Trophoblast cell (in vitro differentiated cells and primary cell): ENCODE results near the gene JAZF1.
"Not testable (repeated sequence)": the region's sequence is repeated elsewhere in the genome, so short reads cannot be mapped to it uniquely, and the experiment has no call there.

Experiments
- DNase-seq, 2 donors: peaks; one replicate each; pipeline ENCODE4 v3.0.0-alpha.2; 2016
- H2AFZ ChIP-seq: 2 replicates; pipeline ENCODE4 v1.6.1; 2013; ENCODE audit warnings: low read length, moderate library complexity, mild to moderate bottlenecking; ENCODE audit not compliant: insufficient read depth, poor library complexity
- H2AK5ac ChIP-seq: 2 replicates; pipeline ENCODE4 v1.6.1; 2013; ENCODE audit warnings: mild to moderate bottlenecking, low read length
- H2BK120ac ChIP-seq: 2 replicates; pipeline ENCODE4 v1.6.1; 2013; ENCODE audit warnings: low read length, mild to moderate bottlenecking, moderate library complexity; ENCODE audit not compliant: insufficient read depth, poor library complexity
- H2BK12ac ChIP-seq: 2 replicates; pipeline ENCODE4 v1.6.1; 2013; ENCODE audit warnings: mild to moderate bottlenecking, low read length, moderate library complexity
- H2BK5ac ChIP-seq: 2 replicates; pipeline ENCODE4 v1.6.1; 2013; ENCODE audit warnings: low read length, low read depth, moderate library complexity, mild to moderate bottlenecking; ENCODE audit not compliant: poor library complexity
- H3K14ac ChIP-seq: 2 replicates; pipeline ENCODE4 v1.6.1; 2013; ENCODE audit warnings: mild to moderate bottlenecking, low read length
- H3K18ac ChIP-seq: 2 replicates; pipeline ENCODE4 v1.6.1; 2013; ENCODE audit warnings: mild to moderate bottlenecking, low read length
- H3K23ac ChIP-seq: 2 replicates; pipeline ENCODE4 v1.6.1; 2013; ENCODE audit warnings: low read length
- H3K27ac ChIP-seq: 2 replicates; pipeline ENCODE4 v1.5.1; 2013; ENCODE audit warnings: low read depth, mild to moderate bottlenecking, inconsistent platforms, low read length, moderate library complexity
- H3K27me3 ChIP-seq: 2 replicates; pipeline ENCODE4 v1.6.1; 2013; ENCODE audit warnings: inconsistent platforms, mild to moderate bottlenecking, low read length, moderate library complexity; ENCODE audit not compliant: insufficient read depth
- H3K36me3 ChIP-seq, 2 experiments: 1 replicate in 1 of 2; 2 replicates in 1 of 2; pipeline ENCODE4 v1.6.1; 2013; ENCODE audit warnings: low read length in 2 of 2, mild to moderate bottlenecking in 2 of 2, moderate library complexity in 1 of 2; ENCODE audit not compliant: insufficient read depth in 2 of 2, control insufficient read depth in 1 of 2
- H3K4ac ChIP-seq: 2 replicates; pipeline ENCODE4 v1.6.1; 2013; ENCODE audit warnings: low read depth, mild to moderate bottlenecking, low read length, moderate library complexity
- H3K4me1 ChIP-seq, 2 experiments: 1 replicate in 1 of 2; 2 replicates in 1 of 2; pipeline ENCODE4 v1.6.1; 2013; ENCODE audit warnings: low read length in 2 of 2, mild to moderate bottlenecking in 2 of 2, moderate library complexity in 1 of 2; ENCODE audit not compliant: insufficient read depth in 2 of 2, control insufficient read depth in 1 of 2
- H3K4me2 ChIP-seq: 2 replicates; pipeline ENCODE4 v1.6.1; 2013; ENCODE audit warnings: inconsistent platforms, mild to moderate bottlenecking, low read length, moderate library complexity
- H3K4me3 ChIP-seq: 2 replicates; pipeline ENCODE4 v1.5.1; 2013; ENCODE audit warnings: mild to moderate bottlenecking, low read depth, low read length, inconsistent platforms
- H3K79me1 ChIP-seq: one replicate; pipeline ENCODE4 v1.6.1; 2013; ENCODE audit warnings: low read length
- H3K79me2 ChIP-seq: 2 replicates; pipeline ENCODE4 v1.6.1; 2013; ENCODE audit warnings: low read length, mild to moderate bottlenecking; ENCODE audit not compliant: control insufficient read depth, insufficient read depth, poor library complexity
- H3K9ac ChIP-seq: 2 replicates; pipeline ENCODE4 v1.6.1; 2013; ENCODE audit warnings: mild to moderate bottlenecking, low read length
- H3K9me3 ChIP-seq: 2 replicates; pipeline ENCODE4 v1.6.1; 2013; ENCODE audit warnings: low read depth, mild to moderate bottlenecking, control low read depth, inconsistent platforms, low read length; ENCODE audit not compliant: insufficient read depth
- H4K12ac ChIP-seq: 2 replicates; pipeline ENCODE4 v1.6.1; 2013; ENCODE audit warnings: low read depth, mild to moderate bottlenecking, low read length, moderate library complexity
- H4K8ac ChIP-seq: 2 replicates; pipeline ENCODE4 v1.6.1; 2013; ENCODE audit warnings: low read depth, mild to moderate bottlenecking, low read length, moderate library complexity
- H4K91ac ChIP-seq: one replicate; pipeline ENCODE4 v1.6.1; 2013; ENCODE audit warnings: low read depth, mild to moderate bottlenecking, low read length, moderate library complexity
- WGBS: extraction: QIAGEN DNeasy Blood & Tissue Kit; methylation state at CpG from one replicate; pipeline ENCODE4 v1.1.7; 2013; ENCODE audit warnings: missing lambda C conversion rate; ENCODE audit not compliant: insufficient read length, insufficient coverage; ENCODE audit errors: extremely low coverage; 5-methylcytosine and 5-hydroxymethylcytosine counted together

JAZF1 gene

DNA sequence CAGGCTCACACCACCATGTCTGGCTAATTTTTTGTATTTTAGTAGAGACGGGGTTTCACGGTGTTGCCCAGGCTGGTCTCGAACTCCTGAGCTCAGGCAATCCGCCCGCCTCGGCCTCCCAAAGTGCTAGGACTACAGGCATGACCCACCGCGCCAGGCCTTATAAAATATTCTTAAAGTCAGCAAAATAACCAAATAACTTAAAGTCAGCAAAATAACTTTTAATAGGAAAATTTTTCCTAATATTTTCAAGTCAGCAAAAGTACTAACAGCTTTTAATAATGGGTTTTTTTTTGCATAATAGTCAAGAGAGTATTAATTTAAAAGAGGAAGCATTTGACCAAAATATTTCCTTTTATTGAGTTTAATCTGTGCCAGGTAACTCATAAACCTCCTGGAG is 258.2 kb downstream of the JAZF1 start:
- not testable (repeated sequence) for H3K4me1 ChIP-seq, H2AK5ac ChIP-seq, H3K4me3 ChIP-seq, H2BK12ac ChIP-seq, H3K9ac ChIP-seq, H4K12ac ChIP-seq, H3K23ac ChIP-seq, H3K79me2 ChIP-seq, H2AFZ ChIP-seq, H4K8ac ChIP-seq, DNase-seq, H3K36me3 ChIP-seq, H3K27ac ChIP-seq, H3K27me3 ChIP-seq, H3K9me3 ChIP-seq, H3K14ac ChIP-seq, H3K4ac ChIP-seq, H2BK5ac ChIP-seq, H3K4me2 ChIP-seq, H4K91ac ChIP-seq, H3K18ac ChIP-seq, H2BK120ac ChIP-seq, H3K79me1 ChIP-seq
- WGBS = no CpG with 5 or more reads among the region's 8 CpGs

DNA sequence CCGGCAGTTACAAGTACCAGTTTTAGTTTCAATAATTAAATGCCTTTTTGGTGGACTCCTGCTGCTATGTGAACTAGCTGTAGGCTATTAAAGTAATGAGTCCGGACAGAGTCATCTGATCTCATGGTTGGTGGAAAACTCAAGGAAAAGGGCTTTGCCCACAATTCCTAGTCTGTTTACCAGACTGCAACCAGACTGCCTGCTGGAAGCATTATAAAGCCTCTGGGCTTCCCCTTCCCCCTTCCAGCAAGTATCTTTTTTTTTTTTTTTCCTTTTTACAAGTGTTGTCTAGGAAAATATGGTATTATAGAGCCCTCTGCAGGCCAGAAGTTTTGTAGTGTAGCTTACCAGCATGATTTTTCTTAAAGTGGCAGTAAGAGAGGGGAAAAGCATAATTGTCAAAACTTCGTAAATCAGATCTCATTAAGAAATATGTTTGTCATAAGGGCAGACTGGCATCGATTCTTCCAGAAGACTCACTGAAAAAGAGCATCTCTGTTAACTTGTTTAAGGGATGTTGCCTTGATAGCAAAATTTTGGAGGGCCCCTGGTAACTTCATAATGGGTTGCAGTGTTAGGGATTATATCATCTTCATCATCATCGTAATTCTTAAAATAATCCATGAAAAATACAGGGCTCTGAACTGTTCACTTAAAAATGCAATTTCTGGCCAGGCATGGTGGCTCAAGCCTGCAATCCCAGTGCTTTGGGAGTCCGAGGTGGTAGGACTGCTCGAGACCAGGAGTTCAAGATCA is 259.3 kb downstream of the JAZF1 start:
- Histone ChIP-seq H4K91ac (no peak overlapping the region), H3K9ac (no peak overlapping the region), H3K14ac (no peak overlapping the region), H3K27ac (no peak overlapping the region), H3K36me3 (no peaks in the 10 kb centered on the region), H4K8ac (no peak overlapping the region), H3K9me3 (peaks cover 2% of the 10 kb centered on the region), H2BK120ac (no peak overlapping the region), H3K4me3 (no peak overlapping the region), H3K79me2 (no peaks in the 10 kb centered on the region), H3K18ac (no peak overlapping the region), H3K79me1 (no peaks in the 10 kb centered on the region), H3K23ac (no peak overlapping the region), H3K4me2 (no peak overlapping the region), H3K27me3 (no peaks in the 10 kb centered on the region), H2AK5ac (no peak overlapping the region), H3K4me1 (no peaks in the 10 kb centered on the region), H3K4ac (no peak overlapping the region), H4K12ac (no peak overlapping the region), H2BK5ac (no peak overlapping the region), H2BK12ac (no peak overlapping the region), H2AFZ (no peak overlapping the region)
- WGBS = no CpG with 5 or more reads among the region's 7 CpGs
- peak; percentile 31 to 78 for DNase-seq

DNA sequence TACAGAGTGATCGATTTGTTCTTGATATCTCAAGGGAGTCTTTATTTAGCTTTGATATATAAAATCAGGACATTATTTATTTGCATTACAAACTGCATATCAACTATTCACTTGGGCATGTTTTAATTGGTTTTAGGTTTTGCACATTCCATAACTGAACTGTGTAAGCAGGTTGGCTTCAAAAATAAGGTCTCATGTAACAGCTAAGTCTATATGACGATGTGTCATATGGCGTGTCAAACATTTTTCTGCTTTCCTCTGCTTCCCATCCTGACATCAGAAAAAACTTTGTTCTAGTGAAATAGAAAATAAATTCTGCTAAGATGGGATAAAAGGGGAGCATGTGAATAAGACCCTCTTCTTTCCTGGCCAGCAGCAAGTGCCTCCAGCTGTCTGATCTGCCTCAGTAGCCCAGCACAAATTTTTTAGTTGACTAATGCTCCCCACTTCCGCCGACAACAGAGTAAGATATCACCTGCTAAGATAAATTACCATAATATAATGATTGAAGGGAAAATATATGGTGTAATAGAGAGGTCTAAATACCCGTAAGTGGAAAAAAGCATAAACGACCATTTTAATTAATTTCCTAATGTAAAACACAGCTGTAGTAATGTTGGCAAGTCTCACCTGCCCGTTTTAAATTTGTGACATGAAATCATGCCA is 260.2 kb downstream of the JAZF1 start:
- no peak overlapping the region for H2BK12ac ChIP-seq
- DNase-seq = no peak
- no peak overlapping the region for H2AFZ ChIP-seq
- H2BK5ac ChIP-seq = no peak overlapping the region
- no peak overlapping the region for H2BK120ac ChIP-seq
- H3K4ac ChIP-seq = no peak overlapping the region
- H3K27ac ChIP-seq = no peak overlapping the region
- no peak overlapping the region for H2AK5ac ChIP-seq
- H3K9me3 ChIP-seq = peaks cover 2% of the 10 kb centered on the region
- no peaks in the 10 kb centered on the region for H3K36me3 ChIP-seq
- no peaks in the 10 kb centered on the region for H3K27me3 ChIP-seq
- no peaks in the 10 kb centered on the region for H3K79me1 ChIP-seq
- no CpG with 5 or more reads among the region's 8 CpGs for WGBS
- no peaks in the 10 kb centered on the region for H3K4me1 ChIP-seq
- no peak overlapping the region for H4K12ac ChIP-seq
- H3K4me3 ChIP-seq = no peak overlapping the region
- H3K23ac ChIP-seq = no peak overlapping the region
- no peak overlapping the region for H4K91ac ChIP-seq
- no peak overlapping the region for H4K8ac ChIP-seq
- no peak overlapping the region for H3K14ac ChIP-seq
- no peak overlapping the region for H3K18ac ChIP-seq
- no peak overlapping the region for H3K4me2 ChIP-seq
- H3K79me2 ChIP-seq = no peaks in the 10 kb centered on the region
- H3K9ac ChIP-seq = no peak overlapping the region

DNA sequence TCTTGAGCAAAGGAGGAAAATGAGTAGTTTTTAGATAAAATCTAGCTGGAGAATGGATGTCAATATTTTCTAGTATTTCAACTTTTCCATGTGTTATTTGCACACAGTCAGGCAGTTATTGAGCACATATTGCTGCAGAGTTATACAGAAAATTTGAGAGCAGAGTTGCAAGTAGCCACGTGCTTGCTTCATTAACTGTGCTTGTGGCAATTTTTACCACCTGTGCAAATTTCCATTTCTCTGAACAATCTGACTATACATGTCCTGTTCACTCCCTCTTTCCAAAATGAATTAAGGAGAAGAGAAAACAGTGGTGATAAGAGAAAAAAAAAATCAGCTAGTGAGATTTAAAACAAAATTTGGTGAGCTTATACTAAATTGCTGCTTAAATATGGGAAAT is 262.1 kb downstream of the JAZF1 start:
- Histone ChIP-seq H3K4me3 (no peak overlapping the region), H2AK5ac (no peak overlapping the region), H3K18ac (no peak overlapping the region), H3K79me2 (no peaks in the 10 kb centered on the region), H3K23ac (no peak overlapping the region), H2BK12ac (no peak overlapping the region), H2BK120ac (no peak overlapping the region), H4K8ac (no peak overlapping the region), H3K4me1 (no peaks in the 10 kb centered on the region), H3K14ac (no peak overlapping the region), H3K27ac (no peak overlapping the region), H2AFZ (no peak overlapping the region), H3K9ac (no peak overlapping the region), H2BK5ac (no peak overlapping the region), H3K9me3 (peaks cover 2% of the 10 kb centered on the region), H4K91ac (no peak overlapping the region), H3K4me2 (no peak overlapping the region), H3K36me3 (no peaks in the 10 kb centered on the region), H3K4ac (no peak overlapping the region), H3K79me1 (no peaks in the 10 kb centered on the region), H4K12ac (no peak overlapping the region), H3K27me3 (no peaks in the 10 kb centered on the region)
- no peak for DNase-seq
- WGBS = no CpG with 5 or more reads among the region's 1 CpG
